ENCODE measurements around the gene PIK3R1.

PIK3R1 gene

GRCh38 chr5:68257210-68257609, 41.7 kb downstream of the PIK3R1 start:
- DNase-seq (ENCODE audit: low read depth), result no peak
- H3K4me3 ChIP-seq (ENCODE audit: control insufficient read depth, low read depth, low read length), result no peak overlapping the region
- no peak for TF ChIP-seq CTCF (IDR thresholded peaks at IDR 0.05; ENCODE audit: control insufficient read depth, insufficient read depth, low read depth, low read length, missing control alignments)

- TF ChIP-seq CTCF (IDR thresholded peaks at IDR 0.05; ENCODE audit: control insufficient read depth, insufficient read depth, low read depth, low read length, missing control alignments), result no peak
- no peak overlapping the region for H3K4me3 ChIP-seq (ENCODE audit: control insufficient read depth, low read depth, low read length)
- no peak for DNase-seq (ENCODE audit: low read depth)
Measured at GRCh38 chr5:68258531-68258930, 43.0 kb downstream of the PIK3R1 start.

GRCh38 chr5:68259700-68260099, 44.1 kb downstream of the PIK3R1 start:
- no peak for TF ChIP-seq CTCF (IDR thresholded peaks at IDR 0.05; ENCODE audit: control insufficient read depth, insufficient read depth, low read depth, low read length, missing control alignments)
- DNase-seq (ENCODE audit: low read depth), result no peak
- H3K4me3 ChIP-seq (ENCODE audit: control insufficient read depth, low read depth, low read length), result no peak overlapping the region

- TF ChIP-seq CTCF (IDR thresholded peaks at IDR 0.05; ENCODE audit: control insufficient read depth, insufficient read depth, low read depth, low read length, missing control alignments), result no peak
- DNase-seq (ENCODE audit: low read depth), result no peak
- no peak overlapping the region for H3K4me3 ChIP-seq (ENCODE audit: control insufficient read depth, low read depth, low read length)
Measured at GRCh38 chr5:68260467-68260866, 44.9 kb downstream of the PIK3R1 start.

DNA sequence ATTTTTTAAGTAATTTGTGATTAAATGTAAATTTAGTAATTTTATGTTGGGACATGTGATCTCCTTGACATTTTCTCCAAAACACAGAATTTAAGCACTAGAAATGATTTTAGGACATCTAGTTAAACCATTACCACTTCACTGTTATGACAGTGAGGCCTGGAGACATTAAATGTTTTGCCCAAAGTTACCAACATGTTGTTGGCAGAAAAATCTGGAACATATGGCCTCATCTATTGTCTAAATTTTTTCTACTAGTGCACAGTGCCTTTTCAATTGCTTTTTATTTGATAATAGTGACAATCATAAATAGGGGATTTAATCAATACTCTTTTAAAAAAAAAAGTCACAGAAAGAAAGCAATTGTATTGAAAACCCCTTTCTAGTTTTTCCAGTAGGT, 45.6 kb downstream of the PIK3R1 start:
- no peak for DNase-seq (ENCODE audit: low read depth)
- no peak for TF ChIP-seq CTCF (IDR thresholded peaks at IDR 0.05; ENCODE audit: control insufficient read depth, insufficient read depth, low read depth, low read length, missing control alignments)
- no peak overlapping the region for H3K4me3 ChIP-seq (ENCODE audit: control insufficient read depth, low read depth, low read length)

GRCh38 chr5:68261569-68262065, 46.1 kb downstream of the PIK3R1 start:
- H3K4me3 ChIP-seq (ENCODE audit: control insufficient read depth, low read depth, low read length), result no peak overlapping the region
- no peak for TF ChIP-seq CTCF (IDR thresholded peaks at IDR 0.05; ENCODE audit: control insufficient read depth, insufficient read depth, low read depth, low read length, missing control alignments)
- DNase-seq (ENCODE audit: low read depth), result no peak
